C4-2B (cell line): ENCODE measurements around the gene USH1G.

ENCODE experiments used
- H3K27ac ChIP-seq: fragments of 450-650 bp; 2 replicates; pipeline ENCODE4 v1.5.1; 2017
- CTCF ChIP-seq: fragments of 450-650 bp; conservative IDR thresholded peaks from 2 replicates; pipeline ENCODE4 v1.5.1; 2017; ENCODE audit warnings: mild to moderate bottlenecking
- ZFX ChIP-seq: fragments of 450-650 bp; IDR thresholded peaks from 2 replicates; pipeline ENCODE4 v1.6.1; 2017

Gene USH1G

GRCh38 chr17:74936470-74936799 lies 13.4 kb upstream of the USH1G start:
- H3K27ac ChIP-seq, result no peak overlapping the region
- no peak for TF ChIP-seq ZFX
- no peak for TF ChIP-seq CTCF

- H3K27ac ChIP-seq, result no peak within 1 kb of the TSS
- TF ChIP-seq CTCF (no peak), ZFX (no peak)
Observed at GRCh38 chr17:74935585-74936469, 12.8 kb upstream of the USH1G start, which contains the start of gene OTOP3. Gene OTOP3, plus strand, starts transcription at chr17:74935898. Its CDS starts 24 bp downstream, at chr17:74935922.

GRCh38 chr17:74935048-74935447 lies 12.0 kb upstream of the USH1G start:
- no peak for TF ChIP-seq ZFX
- no peak for TF ChIP-seq CTCF
- H3K27ac ChIP-seq, result no peak overlapping the region

- no peak for TF ChIP-seq ZFX
- H3K27ac ChIP-seq, result no peak overlapping the region
Observed at GRCh38 chr17:74930535-74931036, 7.5 kb upstream of the USH1G start.

GRCh38 chr17:74928786-74929185 lies 5.7 kb upstream of the USH1G start:
- no peak overlapping the region for H3K27ac ChIP-seq
- TF ChIP-seq CTCF (no peak), ZFX (no peak)

GRCh38 chr17:74925242-74925641 lies 2.2 kb upstream of the USH1G start:
- no peak overlapping the region for H3K27ac ChIP-seq
- TF ChIP-seq CTCF (no peak), ZFX (no peak)

GRCh38 chr17:74924250-74924948 lies 1.3 kb upstream of the USH1G start, which contains the start of gene OTOP2:
Gene OTOP2, plus strand, starts transcription at chr17:74924273. Its CDS starts 360 bp downstream, at chr17:74924633.
- no peak within 1 kb of the TSS for H3K27ac ChIP-seq
- TF ChIP-seq CTCF, result no peak
- TF ChIP-seq ZFX, result no peak
